Fibroblast of the conjunctiva (primary cell): Measurements from ENCODE around the gene RSPO3.
"Not testable (repeated sequence)": the region's sequence is repeated elsewhere in the genome, so short reads cannot be mapped to it uniquely, and the experiment has no call there.

Experiments
- DNase-seq: peaks from one replicate; pipeline ENCODE4 v3.0.0-alpha.2; 2010; ENCODE audit warnings: low read depth

RSPO3 gene

DNA sequence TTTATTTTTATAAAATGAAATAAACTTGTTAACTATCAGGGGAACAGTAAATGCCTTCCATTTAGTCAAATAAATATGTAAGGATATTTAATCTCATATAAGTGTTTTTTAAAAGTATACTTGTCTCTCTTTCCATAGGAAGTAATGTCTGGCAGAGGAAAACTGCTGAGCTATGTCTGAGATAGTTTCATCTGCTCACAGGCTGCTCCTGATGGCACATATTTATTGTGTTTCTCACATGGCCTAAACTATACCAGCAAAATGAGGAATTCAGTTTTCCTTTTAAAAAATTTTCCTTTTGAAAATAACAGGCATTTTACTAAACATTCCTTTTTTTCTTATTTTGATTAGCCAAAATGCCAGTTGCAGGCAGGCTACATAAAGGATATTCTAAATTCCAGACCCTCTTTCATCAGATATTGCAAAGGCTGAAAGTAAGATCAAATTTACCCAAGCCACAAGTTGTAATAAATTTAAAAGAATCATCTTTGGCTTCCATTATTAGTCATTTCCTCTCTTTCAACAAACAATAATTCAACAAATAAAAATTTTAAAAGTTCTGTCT is 88.1 kb downstream of the RSPO3 start:
- DNase-seq = no peak

DNA sequence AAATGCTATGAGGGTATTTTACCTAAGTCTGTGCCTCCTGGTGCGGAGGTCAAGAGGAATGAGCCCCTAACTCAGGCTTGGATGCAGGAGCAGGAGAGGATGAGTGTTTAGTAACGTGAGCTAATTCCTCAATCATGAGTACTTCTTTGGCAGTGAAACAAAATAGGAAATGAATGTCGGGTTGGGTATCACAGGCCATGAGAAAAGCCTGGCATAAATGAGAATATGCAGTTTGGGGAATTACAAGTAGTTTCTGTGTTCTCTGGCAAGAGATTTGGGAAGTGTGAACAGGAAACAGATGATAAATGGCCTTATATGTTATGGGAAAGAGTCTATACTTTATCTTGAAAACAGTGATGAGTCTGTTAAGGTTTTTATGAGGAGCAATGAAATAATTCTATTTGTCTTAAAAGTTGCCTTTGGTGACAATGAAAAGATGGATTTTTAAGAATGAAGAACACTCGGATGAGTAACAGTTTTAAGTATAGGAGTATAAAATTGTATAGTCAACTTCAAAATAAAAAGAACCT is 89.2 kb downstream of the RSPO3 start:
- no peak for DNase-seq

DNA sequence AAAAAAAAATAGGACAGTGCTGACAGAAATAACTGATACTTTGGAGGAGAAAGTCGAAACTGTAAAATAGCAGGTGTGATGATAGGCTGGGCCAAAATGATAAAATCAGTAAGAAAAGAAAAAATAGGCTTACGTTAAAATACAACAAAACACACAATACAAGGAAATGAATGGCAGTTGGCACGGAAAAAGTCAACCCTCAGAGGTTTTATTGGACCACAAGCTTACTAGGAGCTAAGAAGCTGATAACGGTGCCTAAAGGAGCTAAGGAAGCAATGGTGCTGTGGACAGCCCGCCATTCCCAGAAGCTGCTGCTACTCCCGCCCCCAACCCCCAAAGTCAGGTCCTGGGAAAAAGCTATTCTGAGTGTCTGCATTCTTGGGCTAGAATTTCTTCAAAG is 92.3 kb downstream of the RSPO3 start:
- DNase-seq = no peak

- DNase-seq = no peak
These were observed 93.9 kb downstream of the RSPO3 start for GRCh38 chr6:127212376-127212775.

DNA sequence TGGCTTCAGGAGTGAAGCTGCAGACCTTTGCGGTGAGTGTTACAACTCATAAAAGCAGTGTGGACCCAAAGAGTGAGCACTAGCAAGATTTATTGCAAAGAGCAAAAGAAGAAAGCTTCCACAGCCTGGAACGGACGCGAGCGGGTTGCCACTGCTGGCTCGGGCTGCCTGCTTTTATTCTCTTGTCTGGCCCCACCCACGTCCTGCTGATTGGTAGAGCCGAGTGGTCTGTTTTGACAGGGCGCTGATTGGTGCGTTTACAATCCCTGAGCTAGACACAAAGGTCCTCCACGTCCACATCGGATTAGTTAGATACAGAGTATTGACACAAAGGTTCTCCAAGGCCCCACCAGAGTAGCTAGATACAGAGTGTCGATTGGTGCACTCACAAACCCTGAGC is 95.6 kb downstream of the RSPO3 start:
- DNase-seq = not testable (repeated sequence)

GRCh38 chr6:127214531-127214930 is 96.1 kb downstream of the RSPO3 start:
- not testable (repeated sequence) for DNase-seq

DNA sequence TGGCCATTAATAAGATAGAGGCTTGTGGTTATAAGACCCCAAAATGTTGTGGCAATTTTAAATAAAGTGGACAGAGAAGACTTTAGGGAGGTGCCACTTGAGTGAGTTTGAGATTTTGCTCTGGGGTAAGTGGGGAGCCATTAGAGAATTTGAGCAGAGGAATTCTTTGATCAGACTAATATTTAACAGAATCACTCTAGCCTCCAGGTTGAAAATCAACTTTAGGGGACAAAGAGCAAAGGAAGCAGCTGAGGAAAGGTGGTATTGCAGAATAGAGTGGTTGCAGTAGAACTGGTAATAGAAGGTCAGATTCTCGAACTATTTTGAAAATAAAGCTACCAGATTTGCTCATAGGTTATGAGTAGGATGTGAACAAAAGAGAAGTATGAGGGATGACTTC is 97.5 kb downstream of the RSPO3 start:
- DNase-seq = no peak

DNA sequence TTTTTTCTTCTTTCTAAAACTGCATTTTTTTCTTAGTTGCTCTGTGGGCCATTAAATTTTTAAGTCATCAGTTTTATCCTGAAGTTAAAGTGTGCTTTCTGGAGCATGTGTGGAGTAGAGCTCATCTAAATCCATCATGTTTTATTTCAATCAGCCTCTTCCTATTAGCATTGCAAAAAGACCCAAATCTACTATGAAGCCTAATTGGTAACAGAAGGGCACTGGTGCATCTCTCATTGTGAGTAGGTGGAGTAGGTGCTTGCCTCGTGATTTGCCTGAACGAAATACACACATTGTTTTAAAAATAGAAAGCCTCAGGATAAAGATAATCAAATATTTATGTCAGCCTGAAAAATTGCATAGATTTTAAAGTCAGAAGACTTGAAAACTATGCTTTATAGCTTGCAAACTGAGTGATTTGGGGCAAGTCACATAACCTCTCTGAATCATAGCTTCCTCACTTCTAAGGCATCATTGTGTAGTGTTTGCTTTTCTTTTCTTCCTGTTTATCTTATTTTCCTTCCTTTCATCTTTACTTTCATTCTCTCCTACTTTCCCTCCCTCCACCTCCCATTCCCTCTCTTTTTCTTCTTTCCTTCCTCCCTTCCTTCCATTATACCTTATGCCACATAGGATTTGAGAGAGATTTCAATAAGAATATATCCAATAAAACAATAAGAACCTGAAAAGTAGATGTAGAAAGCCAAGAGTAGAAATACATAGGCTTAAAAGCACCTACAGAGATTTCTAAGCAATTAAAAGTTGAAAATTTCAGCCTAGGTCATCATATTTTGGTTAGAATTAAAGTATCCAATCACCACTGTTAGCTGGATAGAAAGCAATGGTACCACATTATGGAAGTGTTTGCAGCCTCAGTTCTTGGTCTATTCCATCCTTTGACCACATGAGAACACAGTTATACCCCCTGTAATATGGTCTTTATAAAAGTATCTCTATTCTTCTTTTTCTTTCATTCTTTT is 98.6 kb downstream of the RSPO3 start:
- no peak for DNase-seq

DNA sequence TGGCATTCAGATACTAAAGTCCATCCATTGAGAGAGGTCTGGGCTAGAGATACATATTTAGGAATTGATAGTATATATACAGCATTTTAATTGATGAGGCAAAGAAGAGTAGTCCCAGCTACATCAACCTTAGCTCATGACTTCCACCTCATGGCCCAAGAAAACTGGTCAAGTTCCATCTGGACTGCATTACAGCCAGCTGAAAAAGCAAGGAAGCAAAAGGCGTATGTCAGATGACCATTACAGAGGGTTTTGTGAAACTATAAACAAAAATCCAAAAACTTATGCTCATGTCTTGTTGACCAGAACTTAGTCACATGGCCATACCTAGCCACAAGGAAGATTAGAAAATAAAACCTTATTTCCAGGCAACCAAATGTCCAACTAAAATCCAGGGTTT is 101.4 kb downstream of the RSPO3 start:
- DNase-seq = no peak

- no peak for DNase-seq
These were observed 102.7 kb downstream of the RSPO3 start for GRCh38 chr6:127221201-127221600.

DNA sequence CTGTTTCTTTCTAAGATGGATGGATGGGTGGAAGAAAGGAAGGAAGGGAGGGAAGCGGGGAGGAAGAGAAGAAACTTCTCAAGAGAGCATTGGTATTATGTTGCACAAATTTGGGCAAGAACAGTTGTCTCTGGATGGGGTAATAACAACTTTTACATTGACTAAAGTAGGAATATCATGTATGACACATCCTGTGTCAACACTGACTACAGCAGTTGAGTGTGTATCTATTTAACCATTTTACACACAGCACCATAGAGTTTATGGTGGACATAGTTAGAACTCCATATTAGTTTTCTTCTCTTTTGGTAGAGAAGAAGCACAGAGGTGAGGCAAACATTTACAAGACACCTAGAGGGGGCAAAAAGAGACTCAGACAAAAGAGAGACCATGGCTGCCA is 103.9 kb downstream of the RSPO3 start:
- DNase-seq = no peak

- no peak for DNase-seq
These were observed 107.0 kb downstream of the RSPO3 start for GRCh38 chr6:127225497-127225896.

GRCh38 chr6:127233819-127234218 is 115.3 kb downstream of the RSPO3 start:
- not testable (repeated sequence) for DNase-seq

- DNase-seq = no peak
These were observed 125.0 kb downstream of the RSPO3 start for GRCh38 chr6:127243501-127243900.
